GM19240 (cell line): ENCODE data around the gene SOBP.

Experiments used
- DNase-seq: peaks from one replicate; pipeline ENCODE4 v3.0.0; 2011; ENCODE audit warnings: low spot score; ENCODE audit not compliant: insufficient read length

The SOBP gene

GRCh38 chr6:107617341-107617932 lies 127.5 kb downstream of the SOBP start:
- DNase-seq = no peak

DNA sequence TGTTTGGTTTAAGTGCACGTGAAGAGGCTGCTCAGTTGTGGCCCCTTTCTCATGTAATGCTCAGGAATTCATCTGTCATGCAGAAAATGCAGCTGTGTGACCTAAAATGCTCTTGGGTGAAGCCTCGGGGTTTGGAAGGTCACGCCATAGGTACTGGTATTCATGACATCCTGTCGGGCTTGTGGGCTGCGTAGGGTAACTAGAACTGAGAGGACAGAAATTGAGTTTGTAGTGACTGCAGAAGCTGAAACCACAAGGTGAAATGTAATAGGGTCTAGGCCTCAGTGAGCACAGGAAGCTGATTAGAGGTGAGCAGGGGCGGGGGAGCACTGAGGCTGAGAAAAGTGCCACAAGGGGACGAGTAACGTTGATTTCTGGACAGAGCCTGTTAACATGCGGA lies 128.8 kb downstream of the SOBP start:
- DNase-seq = peak; percentile 50

DNA sequence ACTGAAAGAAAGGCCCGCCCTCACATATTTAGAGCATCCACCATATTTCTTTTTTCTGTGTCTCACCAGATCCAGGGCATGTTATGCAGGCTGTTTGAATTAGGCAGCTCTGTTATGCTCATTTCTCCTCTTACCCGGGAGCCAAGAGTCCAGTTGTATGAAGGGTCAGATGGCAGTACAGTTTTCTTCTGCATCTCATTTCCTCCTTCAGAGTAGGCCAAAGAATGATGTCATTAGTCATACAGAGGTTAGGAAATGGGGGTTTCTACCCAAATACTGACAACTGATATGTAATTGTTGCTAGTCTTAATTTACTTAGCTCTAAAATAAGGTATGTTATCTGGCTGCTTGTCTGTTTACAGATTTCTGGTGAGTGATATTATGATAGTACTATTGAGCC lies 130.8 kb downstream of the SOBP start:
- DNase-seq = no peak

GRCh38 chr6:107621229-107621937 lies 131.5 kb downstream of the SOBP start:
- no peak for DNase-seq

DNA sequence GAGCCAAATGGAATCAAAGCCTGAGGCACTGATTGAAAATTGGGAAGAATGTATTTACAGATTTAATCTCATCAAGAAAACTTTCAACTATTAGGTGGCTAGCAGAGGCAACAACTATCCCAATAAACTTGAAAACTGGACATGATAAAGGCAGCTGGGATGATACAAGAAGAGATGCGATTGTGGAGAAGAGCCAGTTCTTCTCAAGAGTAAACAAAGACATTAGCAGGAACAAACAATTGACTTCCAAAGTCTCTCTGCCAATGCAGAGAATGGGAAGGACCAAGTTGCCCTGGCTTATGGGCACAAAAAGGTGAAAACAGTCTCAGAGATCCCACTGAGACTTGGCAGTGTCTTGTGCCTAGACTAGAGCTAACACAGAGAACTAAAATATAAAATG lies 132.4 kb downstream of the SOBP start:
- no peak for DNase-seq

DNA sequence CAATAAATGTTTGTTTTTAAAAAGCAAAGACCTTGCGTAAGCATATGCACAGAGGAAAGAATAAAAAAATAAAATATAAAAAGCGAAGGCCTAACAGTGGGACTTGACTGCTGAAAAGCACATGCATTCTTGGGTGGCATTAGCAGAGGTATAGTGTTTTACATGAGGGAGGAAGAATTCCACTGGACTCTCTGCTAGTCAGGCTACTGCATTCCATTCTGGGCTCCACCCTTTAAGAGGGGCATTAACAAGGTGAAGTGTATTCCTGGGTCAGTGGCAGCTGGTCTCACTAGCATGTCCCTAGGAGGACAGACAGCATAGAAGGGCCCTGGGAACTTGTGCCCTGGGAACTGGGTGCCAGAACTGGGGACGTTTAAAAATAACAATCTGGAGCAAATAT lies 134.1 kb downstream of the SOBP start:
- no peak for DNase-seq

- no peak for DNase-seq
Observed at GRCh38 chr6:107624541-107624940, 134.6 kb downstream of the SOBP start.

DNA sequence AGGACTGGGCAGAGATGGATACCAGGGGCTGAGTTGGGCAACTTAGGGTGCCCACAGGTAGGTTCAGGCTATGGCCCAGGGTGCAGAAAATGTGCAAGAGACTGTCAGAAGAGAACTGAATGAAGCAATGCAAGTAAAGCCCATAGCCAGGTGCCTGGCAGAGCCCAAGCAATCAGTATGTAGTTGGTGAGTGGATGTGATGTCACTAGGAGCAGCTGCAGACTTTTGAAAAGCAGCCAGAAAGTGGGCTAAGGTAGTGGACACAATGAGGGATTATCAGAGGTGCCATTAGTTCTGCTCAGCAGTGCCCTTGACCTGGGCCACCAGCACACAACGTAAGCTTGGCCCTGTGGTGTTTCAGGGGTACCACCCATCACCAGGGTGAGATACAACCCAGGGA lies 135.3 kb downstream of the SOBP start:
- DNase-seq = no peak

DNA sequence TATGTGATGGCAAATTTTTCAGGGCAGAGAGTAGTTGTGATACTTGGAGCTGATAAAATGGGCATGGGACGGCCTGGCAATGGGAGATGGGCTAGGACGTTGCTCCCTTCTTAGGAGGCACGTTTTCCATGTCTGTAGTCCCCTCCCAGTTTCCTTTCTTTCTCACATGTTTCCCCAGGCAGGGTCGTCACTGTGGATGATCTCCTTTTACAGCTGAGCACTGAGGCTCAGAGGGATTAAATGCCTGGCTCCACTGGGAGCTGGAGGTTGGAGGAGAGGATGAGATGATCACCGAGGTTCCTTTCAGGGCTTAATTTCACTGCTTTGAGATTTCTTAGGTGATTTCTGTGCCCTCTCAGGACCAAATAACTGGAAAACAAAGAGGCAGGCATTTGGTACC lies 136.7 kb downstream of the SOBP start:
- no peak for DNase-seq

GRCh38 chr6:107627969-107628368 lies 138.1 kb downstream of the SOBP start:
- DNase-seq = no peak

DNA sequence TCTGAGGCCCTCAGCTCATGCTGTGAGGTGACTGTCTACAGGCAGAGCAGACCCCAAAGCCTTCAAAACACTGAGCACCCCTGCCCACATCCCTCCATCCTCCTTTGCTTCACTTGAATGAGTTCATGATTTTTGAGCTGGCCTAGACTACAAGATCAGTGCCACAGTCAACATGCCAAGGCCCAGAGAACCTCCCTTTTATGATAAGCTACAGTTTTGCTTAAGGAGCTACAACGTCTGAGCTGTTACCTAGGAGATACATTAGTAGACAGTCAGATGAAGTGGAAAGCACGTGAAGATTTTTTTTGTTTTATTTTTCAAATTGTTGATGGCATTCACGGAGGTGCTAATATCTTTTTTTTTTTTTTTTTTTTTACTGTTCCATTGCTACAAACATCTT lies 139.0 kb downstream of the SOBP start:
- DNase-seq = no peak

DNA sequence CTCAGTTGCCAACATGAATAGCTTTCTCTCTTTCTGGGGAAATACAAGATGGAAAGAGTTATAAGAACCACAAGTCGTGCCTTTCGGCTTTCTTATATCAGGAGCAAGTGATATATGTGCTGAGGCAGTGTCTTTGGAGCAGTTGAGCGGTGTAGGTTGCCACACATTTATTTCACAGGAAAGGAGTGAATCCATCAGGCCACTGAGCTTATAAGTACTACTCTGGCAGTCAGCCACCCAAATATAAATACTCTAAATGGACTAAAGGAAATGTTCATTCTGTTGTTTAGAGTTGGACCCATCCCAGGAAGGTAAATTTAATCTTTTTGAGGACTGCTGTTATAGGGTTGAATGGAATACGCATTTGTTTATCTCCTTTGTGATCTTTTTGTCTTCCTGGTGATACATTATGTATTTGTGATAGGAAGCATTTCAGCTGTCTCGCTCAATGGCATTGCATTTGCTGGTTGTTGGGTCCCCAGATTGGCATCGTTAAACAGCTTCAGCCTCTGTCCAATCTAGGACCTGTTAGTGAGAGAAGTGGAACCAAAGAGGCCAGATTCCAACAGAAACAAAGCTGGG lies 139.7 kb downstream of the SOBP start:
- no peak for DNase-seq

GRCh38 chr6:107630348-107630977 lies 140.5 kb downstream of the SOBP start:
- DNase-seq = no peak

DNA sequence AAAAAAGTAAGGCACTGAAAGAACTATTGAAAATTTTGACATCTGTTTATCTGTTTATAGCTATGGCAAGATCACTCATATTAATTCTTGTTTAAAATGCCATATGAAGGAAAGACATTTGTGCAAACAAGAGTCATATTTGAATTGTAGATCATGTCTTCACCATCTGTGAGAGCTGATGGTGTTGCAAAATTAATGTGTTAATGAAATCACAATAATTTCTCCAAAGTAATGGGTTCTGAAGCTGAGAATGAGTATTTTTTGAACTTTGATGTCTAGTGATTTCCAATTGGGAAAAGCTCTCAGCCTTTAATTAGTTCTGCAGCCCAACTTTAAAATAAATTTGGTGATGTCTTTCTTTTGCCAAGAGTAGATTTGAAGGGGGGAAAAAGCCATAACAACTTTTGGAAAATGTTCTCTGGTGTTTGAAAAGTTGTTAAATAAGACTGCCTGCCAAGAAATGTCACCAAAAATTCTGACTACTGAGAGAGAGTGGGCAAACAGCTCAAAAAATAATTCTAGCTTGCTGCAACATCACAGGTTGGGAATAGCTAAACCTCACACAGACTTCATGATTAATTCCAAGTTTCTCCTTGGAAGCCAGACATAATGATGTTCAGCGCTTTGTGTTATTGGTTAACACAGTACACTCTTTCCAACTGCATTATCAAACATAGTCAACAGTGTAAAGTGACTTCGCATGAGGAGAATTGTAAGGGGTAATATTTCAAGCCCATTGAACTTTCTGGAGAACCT lies 142.6 kb downstream of the SOBP start:
- DNase-seq = no peak

DNA sequence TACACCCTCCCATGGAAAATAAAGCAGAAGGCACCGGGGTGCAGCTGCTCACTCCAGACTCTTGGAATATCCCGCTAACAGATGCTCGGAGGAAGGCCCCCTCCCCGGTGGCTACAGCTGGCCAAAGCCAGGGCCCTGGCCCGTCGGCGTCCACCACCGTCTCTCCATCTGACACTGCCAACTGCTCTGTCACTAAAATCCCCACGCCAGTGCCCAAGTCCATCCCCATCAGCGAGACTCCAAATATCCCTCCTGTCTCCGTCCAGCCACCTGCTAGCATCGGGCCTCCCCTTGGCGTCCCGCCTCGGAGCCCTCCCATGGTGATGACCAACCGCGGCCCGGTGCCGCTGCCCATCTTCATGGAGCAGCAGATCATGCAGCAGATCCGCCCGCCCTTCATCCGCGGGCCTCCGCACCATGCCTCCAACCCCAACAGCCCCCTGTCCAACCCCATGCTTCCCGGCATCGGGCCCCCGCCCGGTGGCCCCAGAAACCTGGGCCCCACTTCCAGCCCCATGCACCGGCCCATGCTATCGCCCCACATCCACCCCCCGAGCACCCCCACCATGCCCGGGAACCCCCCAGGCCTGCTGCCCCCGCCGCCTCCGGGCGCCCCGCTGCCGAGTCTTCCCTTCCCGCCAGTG lies 143.9 kb downstream of the SOBP start:
- DNase-seq = no peak

DNA sequence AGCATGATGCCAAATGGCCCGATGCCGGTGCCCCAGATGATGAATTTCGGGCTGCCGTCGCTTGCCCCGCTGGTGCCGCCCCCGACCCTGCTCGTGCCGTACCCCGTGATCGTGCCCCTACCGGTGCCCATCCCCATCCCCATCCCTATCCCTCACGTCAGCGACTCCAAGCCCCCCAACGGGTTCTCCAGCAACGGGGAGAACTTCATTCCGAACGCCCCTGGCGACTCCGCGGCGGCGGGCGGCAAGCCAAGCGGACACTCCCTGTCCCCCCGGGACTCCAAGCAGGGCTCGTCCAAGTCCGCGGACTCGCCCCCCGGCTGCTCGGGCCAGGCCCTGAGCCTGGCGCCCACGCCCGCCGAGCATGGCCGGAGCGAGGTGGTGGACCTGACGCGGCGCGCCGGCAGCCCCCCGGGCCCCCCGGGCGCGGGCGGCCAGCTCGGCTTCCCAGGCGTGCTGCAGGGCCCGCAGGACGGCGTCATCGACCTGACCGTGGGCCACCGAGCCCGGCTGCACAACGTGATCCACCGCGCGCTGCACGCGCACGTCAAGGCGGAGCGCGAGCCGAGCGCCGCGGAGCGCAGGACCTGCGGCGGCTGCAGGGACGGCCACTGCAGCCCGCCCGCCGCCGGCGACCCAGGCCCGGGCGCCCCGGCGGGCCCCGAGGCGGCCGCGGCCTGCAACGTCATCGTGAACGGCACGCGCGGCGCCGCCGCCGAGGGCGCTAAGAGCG lies 144.6 kb downstream of the SOBP start:
- no peak for DNase-seq

- no peak for DNase-seq
Observed at GRCh38 chr6:107635057-107635515, 145.2 kb downstream of the SOBP start.

DNA sequence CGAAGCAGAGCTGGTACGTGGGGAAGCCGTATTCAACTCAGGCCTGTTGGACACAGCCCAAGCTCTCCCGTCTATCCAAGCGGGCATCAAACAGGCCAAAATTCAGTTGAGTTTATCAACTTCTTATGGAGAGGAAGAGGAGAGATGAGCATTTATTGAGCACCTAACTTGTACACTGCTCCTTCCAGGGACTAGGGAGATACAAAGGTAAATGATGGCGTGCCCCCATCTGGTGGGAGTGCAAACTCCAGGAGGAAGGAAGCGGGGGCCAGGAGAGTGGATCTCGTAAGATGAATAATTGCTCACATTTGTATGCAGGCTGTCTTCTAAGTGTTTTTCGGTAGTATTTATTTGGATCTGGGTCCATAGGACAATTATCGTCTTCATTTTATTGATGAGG lies 146.6 kb downstream of the SOBP start:
- no peak for DNase-seq

DNA sequence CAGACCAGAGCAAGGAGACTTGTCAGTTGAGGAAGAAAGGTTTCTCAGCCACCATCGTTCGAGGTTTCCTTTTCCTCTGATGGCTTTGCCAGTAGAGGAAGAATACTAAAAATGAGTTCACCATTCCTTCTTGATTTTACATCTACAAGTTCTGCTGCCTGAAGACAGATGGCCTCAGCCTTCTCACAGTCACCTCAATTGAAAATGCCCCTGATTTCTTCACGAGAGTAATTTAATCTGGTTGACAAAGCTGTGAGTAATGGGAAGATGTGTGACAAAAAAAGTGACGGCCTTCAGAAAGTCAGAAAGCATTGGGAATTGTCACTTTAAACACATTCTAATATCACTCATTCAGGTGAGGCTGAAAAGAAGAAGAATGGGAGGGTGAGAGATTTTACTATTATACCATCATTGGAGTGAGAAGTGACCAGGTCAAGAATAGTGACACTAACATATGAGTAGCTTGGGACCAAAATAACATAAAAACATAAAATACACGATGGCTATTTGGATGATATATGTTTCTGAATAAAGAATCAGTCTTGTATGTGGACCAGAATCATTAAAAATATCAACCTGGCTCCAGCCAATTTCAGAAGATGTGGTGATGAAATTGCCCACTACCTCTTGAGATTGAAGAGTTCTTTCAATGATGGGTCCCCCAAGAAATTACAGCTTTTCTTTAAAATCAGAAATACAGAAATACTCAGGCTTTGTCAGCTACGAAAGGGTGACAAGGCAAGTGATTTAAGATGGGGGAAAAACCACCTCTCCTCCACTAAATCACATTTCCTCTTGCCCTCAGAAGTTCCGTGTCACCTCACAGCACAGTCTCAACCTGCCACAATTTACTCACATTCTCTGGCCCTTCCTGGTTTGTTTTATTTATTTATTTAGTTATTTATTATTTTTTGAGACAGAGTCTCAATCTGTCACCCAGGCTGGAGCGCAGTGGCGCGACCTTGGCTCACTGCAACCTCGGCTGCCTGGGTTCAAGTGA lies 147.7 kb downstream of the SOBP start:
- no peak for DNase-seq
